ENCODE data around the gene USP48. TPM values are rescaled to one million over a fixed set of nuclear protein-coding genes. Genes with fewer than 3 reads are reported as not detected.

The USP48 gene
- total RNA-seq, 1 donor from 2014 or later = 97.3 TPM

DNA sequence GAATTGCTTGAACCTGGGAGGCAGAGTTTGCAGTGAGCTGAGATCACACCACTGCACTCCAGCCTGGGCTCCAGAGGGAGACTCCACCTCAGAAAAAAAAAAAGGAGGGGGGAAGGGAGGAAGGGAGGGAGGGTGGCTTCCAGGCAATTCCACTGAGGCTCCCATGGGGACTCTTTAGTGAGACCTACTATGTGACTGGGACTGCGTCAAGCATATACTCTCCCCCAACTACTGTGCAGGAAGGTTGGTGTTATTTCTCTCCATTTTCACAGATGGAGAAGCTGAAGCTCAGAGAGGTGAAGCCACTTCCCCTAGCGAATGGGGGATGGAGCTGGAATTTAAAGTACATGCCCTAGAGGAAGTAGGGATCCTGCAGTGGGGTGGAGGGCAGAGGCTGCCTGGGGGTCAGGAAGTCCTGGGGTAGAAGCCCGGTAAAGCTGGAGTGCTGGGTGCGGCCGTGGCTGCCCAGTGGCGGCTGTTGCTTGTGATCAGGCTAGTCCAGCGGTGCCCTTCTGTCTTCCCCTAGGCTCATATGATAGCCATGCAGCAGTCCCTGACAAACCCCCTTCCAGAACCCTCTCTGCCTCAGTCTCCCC lies 154.1 kb downstream of the USP48 start:
- Mint-ChIP-seq H3K27ac (no peak overlapping the region), H3K9me3 (no peaks in the 10 kb centered on the region), H3K27me3 (peaks cover 25% of the 10 kb centered on the region), H3K36me3 (ENCODE audit: low read depth) (no peaks in the 10 kb centered on the region), H3K4me1 (no peaks in the 10 kb centered on the region), H3K4me3 (no peak overlapping the region)
- ChIA-PET CTCF (no interaction called here), POLR2A (no interaction called here)
- TF ChIP-seq CTCF (IDR thresholded peaks at IDR 0.05) = no peak
- intact Hi-C loops (cut with micrococcal nuclease) = no loop called here
- no peak for ATAC-seq (ENCODE audit: low read depth)
- no peak for DNase-seq

Other genes with a start within 250 kb of the USP48 start
- 0.54 and 0.60 TPM in 2 replicates for gene RAP1GAP, start 113.8 kb downstream of the USP48 start, total RNA-seq
- 0.64 and 0.67 TPM in 2 replicates for gene LDLRAD2, start 29.1 kb upstream of the USP48 start, total RNA-seq
- gene HSPG2, start 154.2 kb upstream of the USP48 start, total RNA-seq = 1.2 and 1.7 TPM in 2 replicates
- not detected in 2 replicates for gene CELA3B, start 193.9 kb upstream of the USP48 start, total RNA-seq
- not detected in 2 replicates for gene CELA3A, start 218.5 kb upstream of the USP48 start, total RNA-seq